Measurements from ENCODE around the gene RTL3.

The RTL3 gene

DNA sequence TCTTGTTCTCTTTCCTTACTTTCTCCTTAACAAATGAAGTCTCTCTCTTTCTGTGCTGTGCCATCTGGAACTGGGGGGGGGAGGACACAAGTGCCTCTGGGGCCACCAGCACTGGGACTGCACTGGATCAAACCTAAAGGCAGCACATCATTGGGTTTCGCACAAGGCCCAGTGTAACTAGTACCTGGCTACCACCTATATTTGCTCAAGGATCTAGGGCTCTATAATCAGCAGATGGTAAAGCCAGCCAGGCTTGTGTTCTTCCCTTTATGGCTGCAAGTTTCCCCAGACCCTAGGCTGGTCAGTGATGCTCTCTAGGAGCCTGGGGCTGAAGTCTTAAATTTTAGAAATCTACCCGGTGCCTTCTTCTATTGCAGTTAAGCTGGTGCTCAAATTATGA lies 40.1 kb downstream of the RTL3 start:
- DNase-seq (ENCODE audit: low spot score), result no peak

DNA sequence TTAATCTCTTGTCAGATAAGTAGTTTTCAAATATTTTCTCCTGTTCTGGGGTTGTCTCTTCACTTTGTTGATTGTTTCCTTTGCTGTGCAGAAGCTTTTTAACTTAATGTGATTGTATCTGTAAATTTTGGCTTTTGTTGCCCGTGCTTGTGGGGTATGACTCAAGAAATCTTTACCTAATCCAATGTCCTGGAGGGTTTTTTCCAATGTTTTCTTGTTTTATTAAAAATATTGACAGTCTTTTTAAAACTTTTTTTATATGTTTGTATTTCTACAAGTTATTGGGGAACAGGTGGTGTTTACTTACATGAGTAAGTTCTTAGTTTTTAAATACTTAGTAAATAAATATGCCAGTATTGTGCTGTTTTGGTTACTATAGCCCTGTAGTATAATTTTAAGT lies 44.9 kb downstream of the RTL3 start:
- no peak for DNase-seq (ENCODE audit: low spot score)

Measured in hepatic stellate cell (primary cell).